ENCODE measurements around the gene PCDHB7.
"Not testable (repeated sequence)": the region's sequence is repeated elsewhere in the genome, so short reads cannot be mapped to it uniquely, and the experiment has no call there.

GRCh38 chr5:141179876-141180275 is 7.4 kb downstream of the PCDHB7 start:
- TF ChIP-seq CTCF (IDR thresholded peaks at IDR 0.05); NR2C2 (CRISPR knock-in tag; IDR thresholded peaks at IDR 0.05); SP1 (CRISPR knock-in tag; conservative IDR thresholded peaks at IDR 0.05); FOXK1 (CRISPR knock-in tag; IDR thresholded peaks at IDR 0.05); ZNF425 (CRISPR knock-in tag; conservative IDR thresholded peaks at IDR 0.05): not testable (repeated sequence)
- TF ChIP-seq, protein P1, sequence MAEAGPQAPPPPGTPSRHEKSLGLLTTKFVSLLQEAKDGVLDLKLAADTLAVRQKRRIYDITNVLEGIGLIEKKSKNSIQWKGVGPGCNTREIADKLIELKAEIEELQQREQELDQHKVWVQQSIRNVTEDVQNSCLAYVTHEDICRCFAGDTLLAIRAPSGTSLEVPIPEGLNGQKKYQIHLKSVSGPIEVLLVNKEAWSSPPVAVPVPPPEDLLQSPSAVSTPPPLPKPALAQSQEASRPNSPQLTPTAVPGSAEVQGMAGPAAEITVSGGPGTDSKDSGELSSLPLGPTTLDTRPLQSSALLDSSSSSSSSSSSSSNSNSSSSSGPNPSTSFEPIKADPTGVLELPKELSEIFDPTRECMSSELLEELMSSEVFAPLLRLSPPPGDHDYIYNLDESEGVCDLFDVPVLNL (CRISPR knock-in tag; IDR thresholded peaks at IDR 0.05; ENCODE audit: borderline replicate concordance, low read depth) = not testable (repeated sequence)
